IMR-90 (cell line): ENCODE results near the gene HSD17B11. TPM values are rescaled to one million over a fixed set of nuclear protein-coding genes. Genes with fewer than 3 reads are reported as not detected.

Experiments
- ATAC-seq: fragments of 200-7000 bp; cut with Tn5 transposase; 2 replicates; pipeline ENCODE4 v1.9.1; 2020; ENCODE audit warnings: low read depth, mild to moderate bottlenecking, moderate library complexity
- BruUV-seq: library from RNA; stranded (reverse); fragments of 400-500 nt; replicated peaks from 2 replicates; lab custom pipeline; 2021; lab: Mats Ljungman, UMichigan
- CTCF ChIA-PET: fragments of 300-600 bp; formaldehyde crosslinking; extraction: SDS; loops from one replicate; lab custom pipeline; 2021; ENCODE audit warnings: antibody characterized with exemption; lab: Yijun Ruan, JAX
- POLR2A ChIA-PET: fragments of 300-600 bp; sonication (Branson Sonifier 250); formaldehyde crosslinking; loops from one replicate; lab custom pipeline; 2022; ENCODE audit warnings: antibody characterized with exemption; ENCODE audit not compliant: unreplicated experiment; lab: Charles Lee
- DNase-seq: peaks from one replicate; pipeline ENCODE4 v3.0.0; 2013
- H2AFZ ChIP-seq: replicated peaks from 2 replicates; pipeline ENCODE3; 2013; ENCODE audit warnings: low read length, mild to moderate bottlenecking; ENCODE audit not compliant: poor library complexity
- H2AK5ac ChIP-seq: 2 replicates; pipeline ENCODE4 v1.6.1; 2013; ENCODE audit warnings: low read depth, low read length, inconsistent platforms
- H2AK9ac ChIP-seq: replicated peaks from 2 replicates; pipeline ENCODE3; 2013; ENCODE audit warnings: mild to moderate bottlenecking, low read depth, low read length, moderate library complexity; ENCODE audit not compliant: poor library complexity
- H2BK120ac ChIP-seq: 2 replicates; pipeline ENCODE4 v1.6.1; 2013; ENCODE audit warnings: low read depth, low read length, inconsistent platforms
- H2BK15ac ChIP-seq: 3 replicates; pipeline ENCODE4 v1.6.1; 2013; ENCODE audit warnings: low read depth, low read length, inconsistent platforms
- H2BK20ac ChIP-seq: 2 replicates; pipeline ENCODE4 v1.6.1; 2013; ENCODE audit warnings: low read depth, mild to moderate bottlenecking, inconsistent platforms, low read length, moderate library complexity
- H2BK5ac ChIP-seq: 2 replicates; pipeline ENCODE4 v1.6.1; 2013; ENCODE audit warnings: mild to moderate bottlenecking, low read depth, low read length, inconsistent platforms; ENCODE audit not compliant: poor library complexity, severe bottlenecking
- H3K14ac ChIP-seq: replicated peaks from 2 replicates; pipeline ENCODE4 v1.6.1; 2013; ENCODE audit warnings: low read depth, low read length, inconsistent platforms
- H3K18ac ChIP-seq: 2 replicates; pipeline ENCODE4 v1.6.1; 2013; ENCODE audit warnings: low read depth, low read length, control low read depth
- H3K23ac ChIP-seq: 2 replicates; pipeline ENCODE4 v1.6.1; 2013; ENCODE audit warnings: low read depth, low read length, inconsistent platforms
- H3K27ac ChIP-seq: 2 replicates; pipeline ENCODE4 v1.5.1; 2013; ENCODE audit warnings: mild to moderate bottlenecking, control low read depth, low read length; ENCODE audit not compliant: insufficient read depth
- H3K27me3 ChIP-seq: 2 replicates; pipeline ENCODE4 v1.6.1; 2013; ENCODE audit warnings: low read length; ENCODE audit not compliant: control insufficient read depth, insufficient read depth
- H3K36me3 ChIP-seq: 2 replicates; pipeline ENCODE4 v1.6.1; 2013; ENCODE audit warnings: low read length, mixed read lengths; ENCODE audit not compliant: control insufficient read depth, insufficient read depth
- H3K4ac ChIP-seq: 2 replicates; pipeline ENCODE4 v1.6.1; 2013; ENCODE audit warnings: low read depth, low read length, inconsistent platforms
- H3K4me1 ChIP-seq: 2 replicates; pipeline ENCODE4 v1.6.1; 2013; ENCODE audit warnings: low read length, mixed read lengths; ENCODE audit not compliant: control insufficient read depth, insufficient read depth
- H3K4me2 ChIP-seq: 2 replicates; pipeline ENCODE4 v1.6.1; 2013; ENCODE audit warnings: low read depth, mild to moderate bottlenecking, control low read depth, low read length, moderate library complexity
- H3K4me3 ChIP-seq: 2 replicates; pipeline ENCODE4 v1.5.1; 2013; ENCODE audit warnings: low read depth, mild to moderate bottlenecking, control low read depth, low read length, moderate library complexity; ENCODE audit not compliant: insufficient read depth
- H3K56ac ChIP-seq: 2 replicates; pipeline ENCODE4 v1.6.1; 2013; ENCODE audit warnings: low read length, inconsistent platforms; ENCODE audit not compliant: insufficient read depth; ENCODE audit errors: extremely low read depth
- H3K79me1 ChIP-seq, 2 experiments: 2 replicates each; pipeline ENCODE4 v1.6.1; 2013; ENCODE audit warnings: low read length in 2 of 2, inconsistent platforms in 1 of 2, low read depth in 1 of 2
- H3K9ac ChIP-seq: 2 replicates; pipeline ENCODE4 v1.6.1; 2013; ENCODE audit warnings: low read depth, low read length, control low read depth
- H3K9me1 ChIP-seq: 2 replicates; pipeline ENCODE4 v1.6.1; 2013; ENCODE audit warnings: low read length, inconsistent platforms; ENCODE audit not compliant: insufficient read depth
- H3K9me3 ChIP-seq: 2 replicates; pipeline ENCODE4 v1.6.1; 2013; ENCODE audit warnings: low read length; ENCODE audit not compliant: control insufficient read depth, insufficient read depth
- H4K20me1 ChIP-seq: 2 replicates; pipeline ENCODE4 v1.6.1; 2013; ENCODE audit warnings: low read length, inconsistent platforms; ENCODE audit not compliant: insufficient read depth
- H4K5ac ChIP-seq: 2 replicates; pipeline ENCODE4 v1.6.1; 2013; ENCODE audit warnings: mild to moderate bottlenecking, low read depth, low read length, control low read depth
- H4K8ac ChIP-seq, 2 experiments: 2 replicates each; pipeline ENCODE4 v1.6.1; 2013; ENCODE audit warnings: low read depth in 2 of 2, low read length in 2 of 2, control low read depth in 1 of 2, inconsistent platforms in 1 of 2
- H4K91ac ChIP-seq: 2 replicates; pipeline ENCODE4 v1.6.1; 2013; ENCODE audit warnings: low read depth, low read length, inconsistent platforms; ENCODE audit not compliant: insufficient read depth
- CHD1 ChIP-seq: IDR thresholded peaks from 2 replicates; pipeline ENCODE4 v1.6.1; 2012; ENCODE audit warnings: low read depth, low read length, improper control_type of control experiment
- FOS ChIP-seq: fragments of 150-350 bp; IDR thresholded peaks from 2 replicates; pipeline ENCODE4 v1.6.1; 2016; ENCODE audit warnings: low read depth, low read length
- MAZ ChIP-seq: IDR thresholded peaks from 2 replicates; pipeline ENCODE4 v1.6.1; 2012; ENCODE audit warnings: low read depth, mild to moderate bottlenecking, low read length, improper control_type of control experiment, moderate library complexity, borderline replicate concordance
- MXI1 ChIP-seq: IDR thresholded peaks from 2 replicates; pipeline ENCODE4 v1.6.1; 2012; ENCODE audit warnings: low read depth, mild to moderate bottlenecking, low read length, moderate library complexity, borderline replicate concordance
- POLR2A ChIP-seq: IDR thresholded peaks from 2 replicates; pipeline ENCODE4 v1.6.1; 2012; ENCODE audit warnings: mild to moderate bottlenecking, low read depth, low read length
- RAD21 ChIP-seq: IDR thresholded peaks from 2 replicates; pipeline ENCODE4 v1.6.1; 2012; ENCODE audit warnings: low read length, improper control_type of control experiment
- RCOR1 ChIP-seq: IDR thresholded peaks from 2 replicates; pipeline ENCODE4 v1.6.1; 2012; ENCODE audit warnings: mild to moderate bottlenecking, low read length, improper control_type of control experiment; ENCODE audit not compliant: insufficient replicate concordance
- RFX5 ChIP-seq: IDR thresholded peaks from 2 replicates; pipeline ENCODE4 v1.8.0; 2012; ENCODE audit warnings: low read depth, mild to moderate bottlenecking, low read length, moderate library complexity
- WGBS, 2 experiments: methylation state at CpG; one replicate each; pipeline versions ENCODE4 v1.1.5 to v1.1.7; 2013; ENCODE audit warnings: missing lambda C conversion rate in 2 of 2; ENCODE audit not compliant: insufficient read length in 1 of 2; ENCODE audit errors: extremely low coverage in 2 of 2; 5-methylcytosine and 5-hydroxymethylcytosine counted together
- dilution Hi-C: fragments of 300-500 bp; cut with HindIII; formaldehyde crosslinking; loops from one replicate; pipeline ENCODE4 v1.14.3; 2018; ENCODE audit warnings: low sequenced_read_pairs; ENCODE audit not compliant: unreplicated experiment
- in situ Hi-C: fragments of 300-500 bp; cut with MboI; formaldehyde crosslinking; loops from 3 replicates; pipeline ENCODE4 v1.14.3; 2019; ENCODE audit warnings: low sequenced_read_pairs, inconsistent platforms, mixed read lengths
- intact Hi-C: fragments of 100-400 bp; cut with micrococcal nuclease; formaldehyde crosslinking; loops from 2 replicates; pipeline ENCODE4 v1.10.0; 2022
- polyA plus RNA-seq, 3 experiments: library from polyadenylated mRNA; depleted of rRNA; stranded (reverse); fragments of >200 nt; gene quantifications; 2 replicates each; pipeline ENCODE4 v1.2.3, GENCODE V29; 2012; ENCODE audit warnings: low replicate concordance in 1 of 3
- total RNA-seq: library from RNA; depleted of rRNA; stranded (reverse); fragments of >200 nt; gene quantifications from 2 replicates; pipeline ENCODE4 v1.2.3, GENCODE V29; 2012
- TF ChIP-seq, protein P1 (sequence below): conservative IDR thresholded peaks from 2 replicates; pipeline ENCODE4 v1.5.1; 2012; ENCODE audit warnings: mild to moderate bottlenecking, low read depth, low read length, improper control_type of control experiment
- TF ChIP-seq, protein P2 (sequence below): fragments of 150-350 bp; IDR thresholded peaks from 2 replicates; pipeline ENCODE4 v1.6.1; 2017; ENCODE audit warnings: mild to moderate bottlenecking, antibody characterized with exemption, low read length, low read depth
- TF ChIP-seq, protein P3 (sequence below): fragments of 150-350 bp; IDR thresholded peaks from 2 replicates; pipeline ENCODE4 v1.6.1; 2016; ENCODE audit warnings: low read depth, mild to moderate bottlenecking, low read length, moderate library complexity, borderline replicate concordance

The HSD17B11 gene
- total and polyA plus RNA-seq, 2 of the 4 experiments (the other 2 are of a cell fraction) = 11.3 to 12.0 TPM

DNA sequence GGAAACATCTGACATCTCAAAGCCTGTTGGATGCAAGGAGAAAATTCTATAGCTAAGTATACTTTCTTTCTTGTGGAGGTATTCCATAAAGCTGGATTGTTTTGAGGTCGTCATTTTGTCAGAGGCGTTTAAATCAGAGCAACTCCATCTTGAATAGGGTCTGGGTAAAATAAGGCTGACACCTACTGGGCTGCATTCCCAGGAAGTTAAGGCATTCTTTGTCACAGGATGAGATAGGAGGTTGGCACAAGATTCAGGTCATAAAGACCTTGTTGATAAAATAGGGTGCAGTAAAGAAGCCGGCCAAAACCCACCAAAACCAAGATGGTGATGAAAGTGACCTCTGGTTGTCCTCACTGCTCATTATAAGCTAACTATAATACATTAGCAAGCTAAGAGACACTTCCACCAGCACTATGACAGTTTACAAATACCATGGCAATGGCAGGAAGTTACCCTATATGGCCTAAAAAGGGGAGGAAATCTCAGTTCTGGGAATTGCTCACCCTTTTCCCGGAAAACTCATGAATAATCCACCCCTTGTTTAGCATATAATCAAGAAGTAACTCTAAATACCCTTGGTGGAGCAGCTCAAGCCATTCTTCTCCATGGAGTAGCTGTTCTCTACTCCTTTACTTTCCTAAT, 80.2 kb downstream of the HSD17B11 start:
- H3K9ac ChIP-seq = no peak overlapping the region
- no peak overlapping the region for H4K5ac ChIP-seq
- ATAC-seq = no peak
- TF ChIP-seq RCOR1 (no peak), FOS (no peak), RFX5 (no peak), POLR2A (no peak), MXI1 (no peak), MAZ (no peak), RAD21 (no peak), CHD1 (no peak)
- TF ChIP-seq, protein P1, sequence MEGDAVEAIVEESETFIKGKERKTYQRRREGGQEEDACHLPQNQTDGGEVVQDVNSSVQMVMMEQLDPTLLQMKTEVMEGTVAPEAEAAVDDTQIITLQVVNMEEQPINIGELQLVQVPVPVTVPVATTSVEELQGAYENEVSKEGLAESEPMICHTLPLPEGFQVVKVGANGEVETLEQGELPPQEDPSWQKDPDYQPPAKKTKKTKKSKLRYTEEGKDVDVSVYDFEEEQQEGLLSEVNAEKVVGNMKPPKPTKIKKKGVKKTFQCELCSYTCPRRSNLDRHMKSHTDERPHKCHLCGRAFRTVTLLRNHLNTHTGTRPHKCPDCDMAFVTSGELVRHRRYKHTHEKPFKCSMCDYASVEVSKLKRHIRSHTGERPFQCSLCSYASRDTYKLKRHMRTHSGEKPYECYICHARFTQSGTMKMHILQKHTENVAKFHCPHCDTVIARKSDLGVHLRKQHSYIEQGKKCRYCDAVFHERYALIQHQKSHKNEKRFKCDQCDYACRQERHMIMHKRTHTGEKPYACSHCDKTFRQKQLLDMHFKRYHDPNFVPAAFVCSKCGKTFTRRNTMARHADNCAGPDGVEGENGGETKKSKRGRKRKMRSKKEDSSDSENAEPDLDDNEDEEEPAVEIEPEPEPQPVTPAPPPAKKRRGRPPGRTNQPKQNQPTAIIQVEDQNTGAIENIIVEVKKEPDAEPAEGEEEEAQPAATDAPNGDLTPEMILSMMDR = no peak
- TF ChIP-seq, protein P2, sequence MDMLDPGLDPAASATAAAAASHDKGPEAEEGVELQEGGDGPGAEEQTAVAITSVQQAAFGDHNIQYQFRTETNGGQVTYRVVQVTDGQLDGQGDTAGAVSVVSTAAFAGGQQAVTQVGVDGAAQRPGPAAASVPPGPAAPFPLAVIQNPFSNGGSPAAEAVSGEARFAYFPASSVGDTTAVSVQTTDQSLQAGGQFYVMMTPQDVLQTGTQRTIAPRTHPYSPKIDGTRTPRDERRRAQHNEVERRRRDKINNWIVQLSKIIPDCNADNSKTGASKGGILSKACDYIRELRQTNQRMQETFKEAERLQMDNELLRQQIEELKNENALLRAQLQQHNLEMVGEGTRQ = no peak
- TF ChIP-seq, protein P3, sequence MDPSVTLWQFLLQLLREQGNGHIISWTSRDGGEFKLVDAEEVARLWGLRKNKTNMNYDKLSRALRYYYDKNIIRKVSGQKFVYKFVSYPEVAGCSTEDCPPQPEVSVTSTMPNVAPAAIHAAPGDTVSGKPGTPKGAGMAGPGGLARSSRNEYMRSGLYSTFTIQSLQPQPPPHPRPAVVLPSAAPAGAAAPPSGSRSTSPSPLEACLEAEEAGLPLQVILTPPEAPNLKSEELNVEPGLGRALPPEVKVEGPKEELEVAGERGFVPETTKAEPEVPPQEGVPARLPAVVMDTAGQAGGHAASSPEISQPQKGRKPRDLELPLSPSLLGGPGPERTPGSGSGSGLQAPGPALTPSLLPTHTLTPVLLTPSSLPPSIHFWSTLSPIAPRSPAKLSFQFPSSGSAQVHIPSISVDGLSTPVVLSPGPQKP = no peak
- no peak overlapping the region for H2AK9ac ChIP-seq
- no peaks in the 10 kb centered on the region for H3K9me3 ChIP-seq
- H4K91ac ChIP-seq = no peak overlapping the region
- H3K4me2 ChIP-seq = no peak overlapping the region
- ChIA-PET POLR2A (no interaction called here), CTCF (no interaction called here)
- H3K4me1 ChIP-seq = no peaks in the 10 kb centered on the region
- no peak overlapping the region for H2BK120ac ChIP-seq
- no peak overlapping the region for H3K14ac ChIP-seq
- H3K27ac ChIP-seq = no peak overlapping the region
- no peak overlapping the region for H3K18ac ChIP-seq
- H2BK20ac ChIP-seq = no peak overlapping the region
- H2BK5ac ChIP-seq = no peak overlapping the region
- no peak overlapping the region for H4K8ac ChIP-seq
- in situ Hi-C loops = no loop called here
- intact Hi-C loops = no loop called here
- H3K36me3 ChIP-seq = no peaks in the 10 kb centered on the region
- no peaks in the 10 kb centered on the region for H3K79me1 ChIP-seq
- no peak overlapping the region for H3K23ac ChIP-seq
- WGBS, 2 experiments = no CpG with 5 or more reads among the region's 4 CpGs
- H2BK15ac ChIP-seq = no peak overlapping the region
- H2AFZ ChIP-seq = no peak overlapping the region
- dilution Hi-C loops = no loop called here
- H3K27me3 ChIP-seq = no peaks in the 10 kb centered on the region
- H3K9me1 ChIP-seq = no peaks in the 10 kb centered on the region
- H2AK5ac ChIP-seq = no peak overlapping the region
- no peak for DNase-seq
- no TSS peak for BruUV-seq
- H3K4ac ChIP-seq = no peak overlapping the region
- H3K4me3 ChIP-seq = no peak overlapping the region
- no peaks in the 10 kb centered on the region for H4K20me1 ChIP-seq
- no peak overlapping the region for H3K56ac ChIP-seq
